Keratinocyte (primary cell): ENCODE measurements around the gene GATA3.

Experiments
- CTCF ChIP-seq, 3 experiments: IDR thresholded peaks in 1 of 3; conservative IDR thresholded peaks in 1 of 3; optimal IDR thresholded peaks in 1 of 3; 2 replicates in 2 of 3; 3 replicates in 1 of 3; pipeline versions ENCODE3 to v1.5.1; 2011; ENCODE audit warnings: low read length in 3 of 3, mild to moderate bottlenecking in 3 of 3, moderate library complexity in 2 of 3, control low read depth in 1 of 3, inconsistent platforms in 1 of 3; ENCODE audit not compliant: insufficient read depth in 2 of 3; ENCODE audit errors: extremely low read depth in 1 of 3
- EZH2 ChIP-seq: IDR thresholded peaks from one replicate; pipeline ENCODE4 v1.6.1; 2012; ENCODE audit warnings: inconsistent platforms, mild to moderate bottlenecking, low read length, moderate library complexity

- TF ChIP-seq CTCF (optimal IDR thresholded peaks at IDR 0.05 in 1 of 3, IDR thresholded peaks at IDR 0.05 in 1 of 3, conservative IDR thresholded peaks at IDR 0.05 in 1 of 3; ENCODE audit: extremely low read depth in 1 of 3, insufficient read depth in 2 of 3, low read length in 3 of 3) (no peak), EZH2 (no peak)
These were observed 16.0 kb downstream of the GATA3 start for GRCh38 chr10:8070440-8070839.
